ENCODE data around the gene MEGF11.

Gene MEGF11

DNA sequence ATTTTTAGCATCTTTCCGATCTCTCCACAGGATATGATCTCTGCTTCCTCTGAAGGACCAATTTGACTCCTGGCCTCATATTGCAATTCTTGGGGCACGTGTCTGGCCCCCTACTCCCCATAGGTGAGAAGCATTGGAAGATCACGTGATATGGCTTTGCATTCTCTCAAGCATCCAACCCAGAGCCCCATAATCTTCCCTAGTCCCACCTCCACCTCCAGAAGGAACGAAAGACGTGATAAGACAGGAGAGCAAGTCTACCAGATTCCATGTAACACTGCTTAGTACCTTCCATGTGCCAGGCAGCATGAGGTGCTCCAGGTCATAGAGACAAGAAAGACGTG is 176.3 kb downstream of the MEGF11 start:
- no peaks in the 10 kb centered on the region for H3K4me1 Mint-ChIP-seq (ENCODE audit: low read depth)
- no peaks in the 10 kb centered on the region for H3K36me3 Mint-ChIP-seq (ENCODE audit: low read depth)
- H3K9me3 Mint-ChIP-seq, result no peaks in the 10 kb centered on the region
- H3K27ac Mint-ChIP-seq, result no peak overlapping the region
- peaks cover 12% of the 10 kb centered on the region for H3K27me3 Mint-ChIP-seq (ENCODE audit: low read depth)
- no peak for DNase-seq (ENCODE audit: low spot score)
- H3K4me3 Mint-ChIP-seq, result no peak overlapping the region

DNA sequence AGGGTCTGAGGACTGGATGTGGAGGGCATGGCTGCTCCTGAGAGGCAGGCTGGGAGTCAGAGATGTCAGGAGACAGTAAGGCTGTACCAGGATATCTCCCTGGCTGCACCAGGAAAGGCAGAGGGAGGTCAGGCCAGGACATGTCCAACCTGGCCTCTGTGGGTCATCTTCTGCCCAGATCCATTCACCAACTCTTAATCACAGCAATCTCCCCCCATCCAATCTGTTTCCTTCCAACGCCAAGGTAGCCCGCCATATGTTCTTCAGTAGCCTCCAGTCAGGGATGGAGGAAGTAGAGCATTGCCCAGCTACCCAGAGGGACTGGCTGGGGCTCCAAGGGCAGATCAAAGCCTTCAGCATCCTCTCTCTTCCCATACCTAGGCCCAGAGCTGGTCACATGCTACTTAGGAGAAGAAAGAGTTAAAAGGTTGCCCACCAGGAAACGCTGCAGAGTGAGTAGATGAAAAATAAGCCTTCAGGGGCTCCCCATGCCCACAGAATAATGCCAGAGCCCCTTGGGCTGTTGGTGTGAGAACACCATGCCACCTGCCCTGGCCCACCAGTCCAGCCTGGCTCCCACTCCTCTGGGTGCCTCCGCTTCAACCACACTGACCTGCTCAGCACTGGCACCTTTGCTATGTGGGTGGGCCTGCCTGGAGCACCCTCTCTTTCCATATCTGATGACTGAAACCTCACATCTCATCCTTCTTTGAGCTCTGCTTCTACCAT is 176.8 kb downstream of the MEGF11 start:
- no peaks in the 10 kb centered on the region for H3K36me3 Mint-ChIP-seq (ENCODE audit: low read depth)
- DNase-seq (ENCODE audit: low spot score), result no peak
- peaks cover 12% of the 10 kb centered on the region for H3K27me3 Mint-ChIP-seq (ENCODE audit: low read depth)
- no peaks in the 10 kb centered on the region for H3K9me3 Mint-ChIP-seq
- H3K27ac Mint-ChIP-seq, result no peak overlapping the region
- no peak overlapping the region for H3K4me3 Mint-ChIP-seq
- no peaks in the 10 kb centered on the region for H3K4me1 Mint-ChIP-seq (ENCODE audit: low read depth)

DNA sequence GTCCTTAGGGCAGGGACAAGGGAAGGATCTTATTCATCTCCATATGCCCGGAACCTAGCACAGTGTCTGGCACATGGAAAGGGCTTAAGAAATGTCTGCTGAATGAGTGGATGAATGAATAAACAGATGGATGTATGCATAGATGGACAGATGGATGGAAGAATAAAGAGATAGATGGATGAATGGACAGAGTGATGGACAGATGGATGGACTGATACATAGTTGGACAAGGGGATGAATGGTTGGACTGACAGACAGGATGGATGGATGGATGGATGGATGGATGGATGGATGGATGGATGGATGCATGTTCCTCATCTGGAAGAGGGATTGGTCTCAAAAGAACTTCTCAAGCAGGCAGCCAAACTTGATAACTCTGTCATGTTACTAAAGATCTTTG is 177.6 kb downstream of the MEGF11 start:
- H3K9me3 Mint-ChIP-seq, result no peaks in the 10 kb centered on the region
- no peaks in the 10 kb centered on the region for H3K4me1 Mint-ChIP-seq (ENCODE audit: low read depth)
- no peaks in the 10 kb centered on the region for H3K36me3 Mint-ChIP-seq (ENCODE audit: low read depth)
- no peak for DNase-seq (ENCODE audit: low spot score)
- H3K4me3 Mint-ChIP-seq, result no peak overlapping the region
- peaks cover 12% of the 10 kb centered on the region for H3K27me3 Mint-ChIP-seq (ENCODE audit: low read depth)
- no peak overlapping the region for H3K27ac Mint-ChIP-seq

DNA sequence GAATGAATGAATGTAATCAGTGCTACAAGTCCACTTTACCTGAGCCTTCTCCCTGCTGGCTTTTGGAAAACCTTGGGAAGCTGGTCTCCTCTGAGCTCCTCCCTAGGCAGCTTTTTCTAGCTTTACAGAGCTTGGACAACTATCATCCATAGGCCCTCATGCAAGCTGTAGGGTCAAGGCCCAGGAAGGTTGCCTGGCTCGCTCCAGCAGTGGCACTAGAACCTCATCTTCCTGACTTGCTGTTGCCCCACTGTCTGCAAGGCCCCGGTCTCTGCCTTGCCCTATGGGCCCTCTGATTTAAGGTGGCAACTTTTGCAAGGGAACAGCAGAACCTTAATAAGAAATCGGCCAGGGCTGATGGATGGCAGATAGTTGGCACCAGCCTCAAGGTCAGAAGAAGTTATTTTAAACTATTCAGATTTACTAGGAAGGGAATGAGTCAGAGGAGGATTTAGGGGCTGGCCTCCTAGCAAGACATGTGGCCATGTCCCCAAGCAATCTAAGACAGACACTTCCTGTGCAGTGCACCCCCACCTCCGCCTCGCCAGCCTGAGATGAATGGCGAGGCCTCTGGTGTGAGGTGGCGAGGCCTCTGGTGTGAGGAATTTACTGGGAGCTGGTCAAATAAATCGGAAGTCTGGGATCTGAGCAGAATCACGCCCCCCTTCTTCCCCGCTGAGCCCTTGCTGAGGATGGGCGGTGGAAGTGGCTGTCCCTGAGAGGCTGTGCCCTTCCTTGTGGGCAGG is 180.8 kb downstream of the MEGF11 start:
- no peaks in the 10 kb centered on the region for H3K4me1 Mint-ChIP-seq (ENCODE audit: low read depth)
- no peaks in the 10 kb centered on the region for H3K36me3 Mint-ChIP-seq (ENCODE audit: low read depth)
- no peak overlapping the region for H3K27ac Mint-ChIP-seq
- H3K27me3 Mint-ChIP-seq (ENCODE audit: low read depth), result peaks cover 17% of the 10 kb centered on the region
- no peak for DNase-seq (ENCODE audit: low spot score)
- H3K9me3 Mint-ChIP-seq, result no peaks in the 10 kb centered on the region
- H3K4me3 Mint-ChIP-seq, result no peak overlapping the region

DNA sequence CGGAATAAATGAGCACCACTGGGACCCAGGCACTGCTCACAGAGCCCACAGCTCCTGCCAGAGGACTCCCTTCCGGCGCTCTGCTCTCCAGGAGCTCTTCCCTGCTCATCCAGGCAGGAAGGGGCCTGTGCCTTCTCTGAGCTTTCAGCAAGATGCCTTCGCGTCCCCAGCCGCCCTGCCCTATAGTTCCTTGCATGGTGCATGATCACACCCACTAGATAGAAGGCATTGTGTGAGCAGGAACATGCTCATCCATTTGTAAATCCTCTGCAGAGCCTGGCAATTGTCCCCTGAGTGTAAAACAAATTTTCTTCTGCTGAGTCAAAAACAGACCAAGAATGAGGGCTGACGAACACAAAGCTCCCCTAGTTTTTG is 181.6 kb downstream of the MEGF11 start:
- H3K27me3 Mint-ChIP-seq (ENCODE audit: low read depth), result peaks cover 19% of the 10 kb centered on the region
- no peaks in the 10 kb centered on the region for H3K9me3 Mint-ChIP-seq
- H3K4me1 Mint-ChIP-seq (ENCODE audit: low read depth), result no peaks in the 10 kb centered on the region
- H3K4me3 Mint-ChIP-seq, result no peak overlapping the region
- H3K27ac Mint-ChIP-seq, result no peak overlapping the region
- no peaks in the 10 kb centered on the region for H3K36me3 Mint-ChIP-seq (ENCODE audit: low read depth)
- DNase-seq (ENCODE audit: low spot score), result no peak

DNA sequence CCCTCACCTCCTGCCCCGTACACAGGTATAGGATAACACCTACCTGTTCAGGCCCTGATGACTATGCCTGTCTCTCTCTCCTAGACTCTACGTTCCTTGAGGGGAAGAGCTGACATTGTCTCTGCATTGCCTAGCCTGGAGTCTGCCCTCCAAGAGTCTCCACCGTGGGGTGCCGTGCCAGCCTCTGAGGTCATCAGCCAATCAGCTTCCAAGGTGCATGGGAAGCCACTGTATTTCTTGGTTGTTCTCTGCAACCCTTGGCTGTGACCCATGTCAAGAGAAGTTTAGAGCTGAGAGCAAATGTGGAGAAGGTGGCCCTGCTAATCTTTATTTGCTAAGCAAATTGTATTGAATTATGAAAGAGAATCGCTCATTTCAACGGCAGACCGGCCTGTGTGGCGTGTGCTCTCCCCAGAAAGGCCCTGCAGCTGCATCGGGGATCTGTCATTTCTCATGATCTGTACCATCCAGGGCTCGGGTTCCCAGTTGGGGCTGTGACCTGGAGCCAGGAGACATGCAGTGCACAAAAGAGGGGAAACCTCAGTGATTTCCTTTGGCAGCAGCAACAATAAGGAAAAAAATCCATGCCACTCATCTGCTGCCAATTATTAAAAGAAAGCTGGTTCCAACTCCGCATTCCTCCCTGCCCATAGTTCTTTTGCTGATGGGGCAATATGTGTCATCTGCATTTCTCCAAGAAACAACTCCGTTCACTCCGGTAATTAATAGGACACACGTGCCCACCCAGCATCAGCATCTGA is 182.2 kb downstream of the MEGF11 start:
- peaks cover 23% of the 10 kb centered on the region for H3K27me3 Mint-ChIP-seq (ENCODE audit: low read depth)
- H3K36me3 Mint-ChIP-seq (ENCODE audit: low read depth), result no peaks in the 10 kb centered on the region
- H3K27ac Mint-ChIP-seq, result no peak overlapping the region
- H3K4me3 Mint-ChIP-seq, result no peak overlapping the region
- no peaks in the 10 kb centered on the region for H3K9me3 Mint-ChIP-seq
- DNase-seq (ENCODE audit: low spot score), result no peak
- no peaks in the 10 kb centered on the region for H3K4me1 Mint-ChIP-seq (ENCODE audit: low read depth)

DNA sequence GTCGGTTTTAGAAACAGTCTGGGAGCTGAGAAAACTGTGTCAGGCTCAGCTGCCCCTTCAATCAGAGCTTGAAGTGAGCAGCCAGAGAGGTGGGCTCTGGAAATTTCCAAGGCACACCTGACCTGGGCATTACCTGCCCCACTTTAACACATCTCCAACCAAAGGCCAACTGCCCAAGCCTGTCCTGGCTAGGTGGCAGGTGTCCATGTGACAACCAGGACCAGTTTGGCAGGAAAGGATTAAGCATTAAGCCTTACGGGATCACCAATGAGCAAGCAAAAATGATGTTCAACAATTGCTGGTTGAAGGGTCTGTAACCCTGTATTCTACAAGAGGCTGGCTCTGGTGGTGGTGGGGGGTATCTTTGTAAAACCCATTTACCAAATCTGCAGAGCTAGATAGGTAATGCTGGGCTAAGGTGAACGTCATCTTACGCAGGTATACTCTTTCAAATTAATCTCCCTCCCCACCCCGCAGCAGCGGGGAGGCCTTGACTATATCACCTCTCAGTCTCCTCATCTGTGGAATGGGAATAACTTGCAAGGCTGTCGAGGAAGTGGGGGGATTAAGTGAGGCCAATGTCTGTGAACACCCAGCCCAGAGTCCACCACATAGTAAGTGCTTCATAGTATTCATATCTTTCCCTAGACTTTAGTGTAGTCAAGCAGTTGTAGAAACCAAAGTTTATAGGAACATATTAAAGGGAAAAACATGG is 183.2 kb downstream of the MEGF11 start:
- Mint-ChIP-seq H3K9me3 (no peaks in the 10 kb centered on the region), H3K4me3 (no peak overlapping the region), H3K27ac (no peak overlapping the region), H3K4me1 (ENCODE audit: low read depth) (no peaks in the 10 kb centered on the region), H3K27me3 (ENCODE audit: low read depth) (peaks cover 20% of the 10 kb centered on the region), H3K36me3 (ENCODE audit: low read depth) (no peaks in the 10 kb centered on the region)
- no peak for DNase-seq (ENCODE audit: low spot score)

DNA sequence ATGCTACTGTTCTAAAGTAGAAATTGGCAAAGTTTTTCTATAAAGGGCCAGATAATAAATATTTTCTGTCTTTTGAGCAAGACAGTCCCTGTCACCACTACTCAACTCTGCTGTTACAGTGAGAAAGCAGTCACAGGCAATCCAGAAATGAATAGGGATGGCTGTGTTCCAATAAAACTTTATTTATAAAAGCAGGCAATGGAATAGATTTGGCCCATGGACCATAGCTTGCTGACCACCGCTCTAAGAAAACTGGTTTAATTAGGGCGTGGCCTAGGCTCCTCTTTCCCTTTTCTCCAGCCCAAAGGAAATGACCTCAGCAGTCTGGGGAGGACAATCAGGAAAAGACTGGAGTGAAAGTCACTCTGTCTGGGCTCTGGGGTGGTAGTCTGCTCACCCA is 183.8 kb downstream of the MEGF11 start:
- Mint-ChIP-seq H3K4me1 (ENCODE audit: low read depth) (no peaks in the 10 kb centered on the region), H3K36me3 (ENCODE audit: low read depth) (no peaks in the 10 kb centered on the region)
- DNase-seq (ENCODE audit: low spot score), result no peak

DNA sequence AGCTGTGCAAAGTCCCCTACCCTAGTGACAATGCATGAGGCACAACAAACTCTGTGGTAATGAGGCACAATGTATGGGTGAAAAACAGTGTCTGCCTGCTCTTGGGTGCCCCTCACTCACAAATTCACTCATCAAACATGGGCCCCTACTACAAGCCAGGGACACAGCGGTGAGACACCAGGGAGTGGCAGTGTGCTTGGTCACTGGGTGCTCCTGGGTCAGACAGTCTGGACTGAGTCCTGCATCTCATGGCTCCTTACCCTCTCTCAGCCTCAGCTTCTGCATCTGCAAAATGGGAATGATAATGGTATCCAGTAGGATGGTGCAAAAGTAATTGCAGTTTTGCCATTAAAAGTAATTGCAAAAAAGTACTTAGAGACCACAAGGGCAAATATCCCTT is 184.7 kb downstream of the MEGF11 start:
- no peaks in the 10 kb centered on the region for H3K36me3 Mint-ChIP-seq (ENCODE audit: low read depth)
- H3K27ac Mint-ChIP-seq, result no peak overlapping the region
- H3K4me1 Mint-ChIP-seq (ENCODE audit: low read depth), result no peaks in the 10 kb centered on the region
- no peaks in the 10 kb centered on the region for H3K9me3 Mint-ChIP-seq
- no peak for DNase-seq (ENCODE audit: low spot score)
- H3K27me3 Mint-ChIP-seq (ENCODE audit: low read depth), result peaks cover 15% of the 10 kb centered on the region
- no peak overlapping the region for H3K4me3 Mint-ChIP-seq

More for the DNA sequence above, 183.8 kb downstream of the MEGF11 start:
- H3K4me3 Mint-ChIP-seq, result no peak overlapping the region
- no peak overlapping the region for H3K27ac Mint-ChIP-seq
- no peaks in the 10 kb centered on the region for H3K9me3 Mint-ChIP-seq
- H3K27me3 Mint-ChIP-seq (ENCODE audit: low read depth), result peaks cover 20% of the 10 kb centered on the region

DNA sequence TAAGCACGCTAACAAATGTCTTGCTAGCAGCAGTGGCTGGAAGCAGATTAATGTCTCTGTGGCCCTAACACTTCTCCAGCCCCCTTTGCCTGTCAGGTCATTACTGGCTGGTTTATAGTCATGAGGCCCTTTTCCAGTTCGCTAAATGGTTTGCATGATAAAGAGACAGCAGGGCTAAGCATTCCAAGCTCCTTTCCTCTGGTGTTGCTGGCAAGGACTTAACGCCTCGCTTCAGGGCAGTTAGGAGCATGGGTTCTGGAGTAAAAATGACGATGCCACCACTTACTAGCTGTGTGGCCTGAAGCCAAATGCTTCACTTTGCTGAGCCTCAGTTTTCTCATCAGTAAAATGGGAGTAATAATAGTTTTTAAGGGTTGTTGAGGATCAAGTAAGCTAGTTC is 185.9 kb downstream of the MEGF11 start:
- H3K27me3 Mint-ChIP-seq (ENCODE audit: low read depth), result peaks cover 11% of the 10 kb centered on the region
- no peak for DNase-seq (ENCODE audit: low spot score)
- H3K4me3 Mint-ChIP-seq, result no peak overlapping the region
- no peaks in the 10 kb centered on the region for H3K9me3 Mint-ChIP-seq
- H3K36me3 Mint-ChIP-seq (ENCODE audit: low read depth), result no peaks in the 10 kb centered on the region
- H3K27ac Mint-ChIP-seq, result no peak overlapping the region
- H3K4me1 Mint-ChIP-seq (ENCODE audit: low read depth), result no peaks in the 10 kb centered on the region

DNA sequence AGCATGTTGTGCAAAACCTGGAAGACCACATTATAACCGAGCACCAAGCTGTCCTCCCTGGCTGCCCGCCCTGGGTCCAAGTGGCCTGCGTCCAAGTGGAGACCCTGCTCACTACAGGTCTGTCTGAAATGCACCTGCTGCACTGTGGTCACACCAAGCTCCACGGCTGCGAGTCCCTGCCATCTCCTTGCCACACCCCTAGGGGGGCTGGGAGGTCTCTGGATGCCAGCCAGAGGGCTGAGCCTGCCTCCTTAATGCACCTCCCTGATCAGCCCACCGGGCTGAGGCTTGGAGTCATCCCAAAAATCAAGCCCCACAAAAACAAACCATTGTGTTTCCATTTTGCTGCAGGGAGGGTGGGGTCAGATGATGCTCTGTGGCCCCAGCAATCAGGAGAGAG is 187.1 kb downstream of the MEGF11 start:
- peaks cover 11% of the 10 kb centered on the region for H3K27me3 Mint-ChIP-seq (ENCODE audit: low read depth)
- H3K4me3 Mint-ChIP-seq, result no peak overlapping the region
- DNase-seq (ENCODE audit: low spot score), result no peak
- H3K36me3 Mint-ChIP-seq (ENCODE audit: low read depth), result no peaks in the 10 kb centered on the region
- no peak overlapping the region for H3K27ac Mint-ChIP-seq
- no peaks in the 10 kb centered on the region for H3K9me3 Mint-ChIP-seq
- H3K4me1 Mint-ChIP-seq (ENCODE audit: low read depth), result no peaks in the 10 kb centered on the region

DNA sequence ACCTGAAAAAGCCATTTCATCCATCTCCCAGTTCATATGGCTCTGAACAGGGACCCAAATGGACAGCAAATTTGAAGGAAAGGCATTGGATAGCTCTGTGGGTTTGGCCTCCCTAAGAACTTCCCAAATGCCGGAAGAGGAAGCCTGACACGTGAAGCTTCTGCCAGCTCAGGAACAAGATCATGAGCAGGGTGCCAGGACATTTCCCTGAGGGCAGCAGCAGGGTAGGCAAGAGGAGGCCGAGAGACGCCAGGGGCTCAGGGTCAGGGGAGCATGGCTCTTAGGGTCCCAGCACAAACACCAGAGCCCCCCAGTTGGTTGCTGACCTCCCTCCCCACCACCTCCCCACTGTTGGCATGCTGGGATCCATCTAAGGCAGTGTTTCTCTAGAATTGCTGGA is 187.5 kb downstream of the MEGF11 start:
- Mint-ChIP-seq H3K36me3 (ENCODE audit: low read depth) (no peaks in the 10 kb centered on the region), H3K27ac (no peak overlapping the region), H3K4me1 (ENCODE audit: low read depth) (no peaks in the 10 kb centered on the region), H3K4me3 (no peak overlapping the region), H3K27me3 (ENCODE audit: low read depth) (peaks cover 11% of the 10 kb centered on the region), H3K9me3 (no peaks in the 10 kb centered on the region)
- DNase-seq (ENCODE audit: low spot score), result no peak

DNA sequence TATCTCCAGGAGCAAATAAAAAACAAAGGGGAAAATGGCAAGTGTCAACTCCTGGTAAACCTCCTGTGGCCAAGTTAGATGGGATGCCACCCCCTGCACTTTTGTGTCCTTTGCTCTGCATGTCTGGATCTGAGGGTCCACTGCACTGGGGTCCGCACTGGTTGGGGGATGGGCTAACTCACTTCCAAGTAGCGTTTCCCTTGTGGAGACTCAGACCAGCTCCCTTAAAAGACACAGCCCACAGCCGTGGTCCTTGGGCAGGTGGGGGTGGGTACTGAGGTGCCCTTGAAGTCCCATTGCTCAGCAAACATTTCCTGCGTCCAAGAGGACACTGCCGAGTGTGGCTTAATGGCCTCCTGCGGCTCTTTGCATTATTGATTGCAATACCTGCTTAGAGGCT is 188.2 kb downstream of the MEGF11 start:
- Mint-ChIP-seq H3K4me3 (no peak overlapping the region), H3K27me3 (ENCODE audit: low read depth) (peaks cover 14% of the 10 kb centered on the region), H3K36me3 (ENCODE audit: low read depth) (no peaks in the 10 kb centered on the region)

DNA sequence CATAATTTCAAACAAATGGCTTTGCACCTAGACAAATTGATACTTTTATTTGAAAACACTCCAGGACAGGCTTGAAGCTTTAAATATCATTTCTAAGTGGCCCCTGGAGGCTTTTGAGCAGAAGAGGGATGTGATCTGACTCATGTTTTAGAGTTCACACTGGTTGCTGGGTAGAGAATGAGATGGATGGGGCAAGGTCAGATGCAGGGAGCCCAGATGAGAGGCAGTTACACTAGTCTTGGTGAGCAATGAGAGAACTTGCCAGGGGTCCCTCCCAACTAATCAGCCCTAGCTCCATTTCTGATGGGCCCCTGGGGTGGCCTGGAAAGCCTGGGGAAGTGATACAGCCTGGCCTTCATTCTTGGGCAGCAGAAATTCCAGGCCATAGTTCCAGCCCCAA is 190.4 kb downstream of the MEGF11 start:
- no peak for DNase-seq (ENCODE audit: low spot score)
- H3K4me3 Mint-ChIP-seq, result no peak overlapping the region
- H3K4me1 Mint-ChIP-seq (ENCODE audit: low read depth), result no peaks in the 10 kb centered on the region
- H3K36me3 Mint-ChIP-seq (ENCODE audit: low read depth), result no peaks in the 10 kb centered on the region
- peaks cover 17% of the 10 kb centered on the region for H3K27me3 Mint-ChIP-seq (ENCODE audit: low read depth)
- H3K27ac Mint-ChIP-seq, result no peak overlapping the region
- no peaks in the 10 kb centered on the region for H3K9me3 Mint-ChIP-seq

More for the DNA sequence above, 188.2 kb downstream of the MEGF11 start:
- DNase-seq (ENCODE audit: low spot score), result no peak
- Mint-ChIP-seq H3K4me1 (ENCODE audit: low read depth) (no peaks in the 10 kb centered on the region), H3K27ac (no peak overlapping the region), H3K9me3 (no peaks in the 10 kb centered on the region)

Measured in T-helper 2 cell treated with Interferon-gamma antibody and Interleukin-4, amounts not matched to agents 5 μg/mL and 100 μg/mL, for 36 hours (primary cell).